Adrenal gland (tissue), 19 donors: ENCODE data around the gene WNT5B. TPM values are rescaled to one million over a fixed set of nuclear protein-coding genes. Genes with fewer than 3 reads are reported as not detected.
A peak's percentile ranks its signal among the peaks of the same experiment; 100 is the strongest.

Experiments
- DNase-seq, 7 donors: peaks; one replicate each; pipeline ENCODE4 v3.0.0-alpha.2; 2019 to 2020
- H3K27ac ChIP-seq, 5 donors: fragments of 200-600 bp; sonication (generic) in 4 of 5; 1 replicate in 3 of 5; 2 replicates in 2 of 5; pipeline versions ENCODE4 v1.5.1 to v1.8.0; 2016 to 2020; ENCODE audit warnings: mild to moderate bottlenecking in 1 of 5
- H3K27me3 ChIP-seq: fragments of 200-600 bp; 2 replicates; pipeline ENCODE4 v1.8.0; 2021
- H3K36me3 ChIP-seq, 2 donors: fragments of 200-600 bp; replicated peaks in 1 of 2; 1 replicate in 1 of 2; 2 replicates in 1 of 2; pipeline versions ENCODE4 v1.5.1 to v1.8.0; 2018 to 2022
- H3K4me1 ChIP-seq, 2 donors: fragments of 200-600 bp; replicated peaks in 1 of 2; 1 replicate in 1 of 2; 2 replicates in 1 of 2; pipeline versions ENCODE4 v1.5.1 to v1.8.0; 2018 to 2021
- H3K4me3 ChIP-seq, 4 donors: fragments of 200-600 bp; sonication (generic) in 3 of 4; one replicate each; pipeline ENCODE4 v1.5.1; 2016 to 2018
- H3K9me3 ChIP-seq, 3 donors: fragments of 200-600 bp; sonication (generic) in 1 of 3; replicated peaks in 1 of 3; 1 replicate in 2 of 3; 2 replicates in 1 of 3; pipeline versions ENCODE4 v1.5.1 to v1.8.0; 2016 to 2021
- POLR2A ChIP-seq, 2 donors: fragments of 450-650 bp; IDR thresholded peaks; one replicate each; pipeline ENCODE4 v1.6.1; 2017; ENCODE audit warnings: antibody characterized with exemption in 2 of 2, mild to moderate bottlenecking in 2 of 2, moderate library complexity in 1 of 2
- WGBS, 4 donors: extraction: QIAGEN DNeasy Blood & Tissue Kit in 2 of 4; methylation state at CpG; one replicate each; pipeline versions ENCODE4 v1.1.5 to v1.1.7; 2013 to 2017; 5-methylcytosine and 5-hydroxymethylcytosine counted together
- intact Hi-C, 2 donors: fragments of 100-400 bp; cut with DNase I; formaldehyde crosslinking; loops; one replicate each; pipeline versions ENCODE4 v1.14.1 to v1.15.0; 2022 to 2023
- long read RNA-seq, 10 donors: library from polyadenylated mRNA in 3 of 10; unstranded in 2 of 10; stranded (forward) in 1 of 10; transcript quantifications; one replicate each; pipeline ENCODE4 v2.0.0 and lab custom pipeline, GENCODE V29; 2021 to 2026
- polyA plus RNA-seq, 3 donors: library from polyadenylated mRNA; stranded (reverse); fragments of 200-250 nt in 2 of 3; fragments of 350-450 nt in 1 of 3; fragmentation: Illumina TruSeq in 1 of 3; extraction: RNeasy Lipid Tissue Mini Kit (QIAGEN cat#74804) in 1 of 3; gene quantifications; one replicate each; pipeline ENCODE4 v1.2.3, GENCODE V29; 2013 to 2014
- total RNA-seq, 9 donors: library from RNA; depleted of rRNA in 4 of 9; stranded (reverse); fragments of >200 nt in 4 of 9; fragments of 120-200 nt in 1 of 9; fragmentation: NEBNext Ultra II Directional in 1 of 9; extraction: Animal tissue kit (Norgen Biotek cat#: 25700) in 1 of 9; gene quantifications; one replicate each; pipeline versions ENCODE4 v1.1.0 to v1.2.4, GENCODE V29; 2013 to 2023
- TF ChIP-seq, protein P1 (sequence below), 6 experiments: fragments of 450-650 bp in 4 of 6; fragments of 200-600 bp in 2 of 6; sonication (generic) in 1 of 6; IDR thresholded peaks; 1 replicate in 5 of 6; 2 replicates in 1 of 6; pipeline versions ENCODE4 v1.5.1 to v1.8.0; 2016 to 2021; ENCODE audit warnings: antibody characterized with exemption in 6 of 6, mild to moderate bottlenecking in 2 of 6, moderate library complexity in 1 of 6
- donor health status: healthy with polysubstance abuse.
- donor health status: Bipolar disorder and iron deficiency.
- donor health status: DM: yes; HTN: yes; CAD: no.
- donor health status: DM: no; HTN: no; CAD: no.
- donor health status: DM: no; HTN: no; CAD: no.
- donor health status: DM: yes; HTN: yes; CAD: no.

The WNT5B gene
- total RNA-seq (10 to 100 TPM in 1 of 9 donors, 1 to 10 TPM in 6, under 1 TPM in 2; 0.44 to 11.1 (median 3.2) TPM), polyA plus RNA-seq (1 to 10 TPM in 2 of 3 donors, under 1 TPM in 1; 0.57 to 1.3 (median 1.2) TPM)
- long read RNA-seq, donor 1, partial matches to known transcripts = 0 of 1 reads
- long read RNA-seq, donor 1, other reads (novel, unspliced or antisense) = 0 of 1 reads
- long read RNA-seq, donor 2 = 0 reads
- long read RNA-seq, donor 3 = 0 reads
- long read RNA-seq, donor 4, partial matches to known transcripts = 0 of 1 reads
- long read RNA-seq, donor 4, other reads (novel, unspliced or antisense) = 1 of 1 reads
- long read RNA-seq, donor 5, partial matches to known transcripts = 0 of 7 reads
- long read RNA-seq, donor 5, other reads (novel, unspliced or antisense) = 4 of 7 reads
- long read RNA-seq, donor 6, partial matches to known transcripts = 0 of 4 reads
- long read RNA-seq, donor 6, other reads (novel, unspliced or antisense) = 3 of 4 reads
- long read RNA-seq, donor 7 = 0 reads
- long read RNA-seq, donor 8 = 0 reads
- long read RNA-seq, donor 9 = 0 reads
- long read RNA-seq, donor 10 = 0 reads

DNA sequence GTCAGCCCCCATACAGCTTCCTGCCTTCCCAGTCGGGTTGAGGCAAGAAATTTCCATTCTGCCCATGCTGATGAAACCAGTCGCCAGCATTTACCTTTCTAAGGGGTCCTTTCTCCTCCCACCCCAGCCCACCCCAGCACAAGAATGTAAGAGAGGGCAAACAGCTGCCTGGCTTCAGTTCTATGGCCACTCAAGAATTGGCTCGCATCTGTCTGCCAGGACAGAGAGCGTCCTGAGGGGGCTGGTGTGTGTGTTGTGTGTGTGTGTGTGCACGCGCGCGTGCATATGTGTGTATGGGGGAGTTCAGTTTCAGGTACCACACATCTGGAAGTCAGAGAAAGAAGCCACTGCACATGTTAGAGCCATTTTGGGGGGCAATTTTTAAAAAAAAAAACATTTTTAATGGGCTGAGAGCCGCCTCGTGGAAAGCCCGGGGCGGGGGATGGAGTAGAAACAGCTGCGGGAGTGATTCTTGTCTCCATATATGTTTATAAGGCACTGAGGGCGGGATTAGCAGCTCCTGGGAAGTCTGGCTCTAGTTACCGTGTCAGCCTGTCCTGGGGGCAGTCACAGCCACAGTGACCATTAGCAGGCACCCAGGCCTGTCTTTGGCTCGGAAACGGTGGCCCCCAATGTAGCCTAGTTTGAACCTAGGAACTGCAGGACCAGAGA lies at the start of gene WNT5B:
TSS of gene WNT5B (plus strand) at position 566 of the 672 bp plus-strand sequence. CDS start 2,124 bp downstream, outside the sequence.
- H3K27ac ChIP-seq = no peak within 1 kb of the TSS
- TF ChIP-seq, protein P1, sequence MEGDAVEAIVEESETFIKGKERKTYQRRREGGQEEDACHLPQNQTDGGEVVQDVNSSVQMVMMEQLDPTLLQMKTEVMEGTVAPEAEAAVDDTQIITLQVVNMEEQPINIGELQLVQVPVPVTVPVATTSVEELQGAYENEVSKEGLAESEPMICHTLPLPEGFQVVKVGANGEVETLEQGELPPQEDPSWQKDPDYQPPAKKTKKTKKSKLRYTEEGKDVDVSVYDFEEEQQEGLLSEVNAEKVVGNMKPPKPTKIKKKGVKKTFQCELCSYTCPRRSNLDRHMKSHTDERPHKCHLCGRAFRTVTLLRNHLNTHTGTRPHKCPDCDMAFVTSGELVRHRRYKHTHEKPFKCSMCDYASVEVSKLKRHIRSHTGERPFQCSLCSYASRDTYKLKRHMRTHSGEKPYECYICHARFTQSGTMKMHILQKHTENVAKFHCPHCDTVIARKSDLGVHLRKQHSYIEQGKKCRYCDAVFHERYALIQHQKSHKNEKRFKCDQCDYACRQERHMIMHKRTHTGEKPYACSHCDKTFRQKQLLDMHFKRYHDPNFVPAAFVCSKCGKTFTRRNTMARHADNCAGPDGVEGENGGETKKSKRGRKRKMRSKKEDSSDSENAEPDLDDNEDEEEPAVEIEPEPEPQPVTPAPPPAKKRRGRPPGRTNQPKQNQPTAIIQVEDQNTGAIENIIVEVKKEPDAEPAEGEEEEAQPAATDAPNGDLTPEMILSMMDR (IDR thresholded peaks at IDR 0.05) = no peak
- no peak for TF ChIP-seq POLR2A (IDR thresholded peaks at IDR 0.05)
- no peaks in the 10 kb centered on the region for H3K9me3 ChIP-seq
- peak within 1 kb of the TSS in 2 of 4 donors; percentile 10 to 73 for H3K4me3 ChIP-seq
- H3K27me3 ChIP-seq = no peaks in the 10 kb centered on the region
- H3K4me1 ChIP-seq = peaks cover 0 to 13% of the 10 kb centered on the region in 2 donors
- no peaks in the 10 kb centered on the region for H3K36me3 ChIP-seq
- 79 to 85% (median 81%) methylated on average over 17 of the region's 17 CpGs for WGBS, 4 donors
- intact Hi-C loops = no loop called here
- DNase-seq = no peak

DNA sequence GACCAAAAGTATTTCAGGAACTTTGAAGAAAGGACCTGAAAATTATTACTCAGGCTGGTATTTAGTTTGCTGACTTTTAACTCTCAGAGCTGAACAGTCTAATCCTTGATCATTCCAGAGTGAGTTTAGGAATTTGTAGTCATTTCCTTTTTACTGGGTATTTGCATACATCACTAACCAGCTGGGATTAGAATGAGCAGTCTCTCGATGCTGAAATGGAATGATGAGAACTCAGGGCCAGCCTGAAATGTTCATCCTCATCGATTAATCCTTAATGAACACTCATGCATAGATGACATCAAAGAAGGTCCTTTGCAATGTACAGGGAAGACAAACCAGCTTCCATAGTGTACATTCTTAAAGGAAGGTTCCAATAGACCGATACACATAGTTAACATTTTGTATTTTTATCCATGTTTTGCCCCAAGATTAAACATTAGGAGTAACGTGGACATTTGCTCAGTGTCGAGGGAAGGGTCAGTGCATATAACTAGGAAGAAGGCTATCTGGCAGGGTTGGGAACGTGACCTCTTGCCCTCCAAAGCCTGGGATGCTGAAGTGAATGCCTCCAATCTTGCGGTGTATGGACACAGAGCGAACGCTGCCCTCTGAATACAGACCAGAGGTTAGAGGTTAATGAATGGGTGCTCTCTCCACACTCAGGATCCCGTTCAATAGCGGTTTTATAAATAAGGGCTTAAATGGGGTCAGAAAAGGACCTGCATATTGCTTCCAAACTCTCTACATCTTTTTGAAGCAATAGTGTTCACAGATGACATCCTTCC lies 49.2 kb upstream of the WNT5B start:
- no peak overlapping the region for H3K27ac ChIP-seq
- no peaks in the 10 kb centered on the region for H3K27me3 ChIP-seq
- no peaks in the 10 kb centered on the region for H3K9me3 ChIP-seq
- no peak for TF ChIP-seq POLR2A (IDR thresholded peaks at IDR 0.05)
- TF ChIP-seq, protein P1 (IDR thresholded peaks at IDR 0.05) = no peak
- intact Hi-C loops = loop anchor here (5.0 to 10.0 kb wide), 3 partner anchors 463 to 1015 kb away; no protein-coding TSS in a partner anchor
- peaks cover 7 to 27% of the 10 kb centered on the region in 2 donors for H3K4me1 ChIP-seq
- 92 to 93% (median 93%) methylated on average over 11 of the region's 11 CpGs for WGBS, 4 donors
- H3K4me3 ChIP-seq = no peak overlapping the region
- no peaks in the 10 kb centered on the region for H3K36me3 ChIP-seq
- no peak for DNase-seq

DNA sequence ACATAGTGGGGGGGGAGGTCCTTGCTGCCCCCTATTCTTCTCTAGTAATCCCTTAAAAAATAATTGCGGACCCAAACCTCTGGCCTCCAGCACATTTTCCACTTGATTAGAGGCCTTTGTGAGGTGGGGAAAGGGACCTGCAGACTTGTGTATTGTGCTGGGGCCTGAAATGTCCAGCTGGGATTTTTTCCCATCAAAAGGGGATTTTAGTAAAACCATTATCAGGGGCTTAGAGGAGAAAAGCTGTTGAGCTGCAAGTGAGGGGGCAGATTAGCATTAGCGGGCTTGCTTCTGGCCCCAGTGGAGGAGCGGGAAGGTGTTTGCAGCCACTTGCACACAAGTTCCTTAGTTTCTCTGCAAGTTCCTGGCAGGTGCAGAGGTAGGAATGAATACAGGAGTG lies 48.5 kb upstream of the WNT5B start:
- no peaks in the 10 kb centered on the region for H3K27me3 ChIP-seq
- intact Hi-C loops = loop anchor here (5.0 to 10.0 kb wide), 3 partner anchors 463 to 1016 kb away; no protein-coding TSS in a partner anchor
- no peak overlapping the region for H3K27ac ChIP-seq
- 93 to 100% (median 98%) methylated on average over 3 of the region's 3 CpGs for WGBS, 4 donors
- no peaks in the 10 kb centered on the region for H3K36me3 ChIP-seq
- peaks cover under 1 to 20% of the 10 kb centered on the region in 2 donors for H3K4me1 ChIP-seq
- TF ChIP-seq POLR2A (IDR thresholded peaks at IDR 0.05) = no peak
- TF ChIP-seq, protein P1 (IDR thresholded peaks at IDR 0.05) = no peak
- no peak for DNase-seq
- no peak overlapping the region for H3K4me3 ChIP-seq
- no peaks in the 10 kb centered on the region for H3K9me3 ChIP-seq
